Liver (tissue), 9 donors: ENCODE results near the gene NDST1. TPM values are rescaled to one million over a fixed set of nuclear protein-coding genes. Genes with fewer than 3 reads are reported as not detected.

Experiments used
- DNase-seq: peaks from one replicate; pipeline ENCODE4 v3.0.0-alpha.2; 2017; ENCODE audit warnings: low spot score
- H3K27ac ChIP-seq, 2 donors: one replicate each; pipeline ENCODE4 v1.7.0; 2013; ENCODE audit warnings: inconsistent platforms in 2 of 2, low read length in 2 of 2, control low read depth in 1 of 2, low read depth in 1 of 2, mild to moderate bottlenecking in 1 of 2
- H3K27me3 ChIP-seq, 4 donors: one replicate each; pipeline versions ENCODE4 v1.6.1 to v1.7.0; 2013; ENCODE audit warnings: low read length in 3 of 4, inconsistent platforms in 1 of 4, mild to moderate bottlenecking in 1 of 4, moderate library complexity in 1 of 4; ENCODE audit not compliant: control insufficient read depth in 4 of 4, insufficient read depth in 4 of 4
- H3K36me3 ChIP-seq, 4 donors: one replicate each; pipeline versions ENCODE4 v1.6.1 to v1.7.0; 2013; ENCODE audit warnings: low read length in 3 of 4, mild to moderate bottlenecking in 3 of 4, low read depth in 1 of 4, moderate library complexity in 1 of 4; ENCODE audit not compliant: control insufficient read depth in 4 of 4, insufficient read depth in 3 of 4
- H3K4me1 ChIP-seq, 4 donors: one replicate each; pipeline versions ENCODE4 v1.6.1 to v1.7.0; 2013; ENCODE audit warnings: low read length in 3 of 4, mild to moderate bottlenecking in 3 of 4, moderate library complexity in 1 of 4; ENCODE audit not compliant: control insufficient read depth in 4 of 4, insufficient read depth in 4 of 4
- H3K4me3 ChIP-seq, 3 donors: one replicate each; pipeline versions ENCODE4 v1.6.1 to v1.7.0; 2013; ENCODE audit warnings: low read length in 3 of 3, control low read depth in 1 of 3, low read depth in 1 of 3, mild to moderate bottlenecking in 1 of 3
- H3K9ac ChIP-seq, 2 donors: one replicate each; pipeline ENCODE4 v1.7.0; 2013; ENCODE audit warnings: low read length in 2 of 2, mild to moderate bottlenecking in 2 of 2, moderate library complexity in 2 of 2, control low read depth in 1 of 2, low read depth in 1 of 2
- H3K9me3 ChIP-seq, 4 donors: one replicate each; pipeline versions ENCODE4 v1.6.1 to v1.7.0; 2013; ENCODE audit warnings: low read length in 3 of 4; ENCODE audit not compliant: control insufficient read depth in 4 of 4
- CTCF ChIP-seq: fragments of 150-350 bp; IDR thresholded peaks from 2 replicates; pipeline ENCODE4 v1.5.1; 2017; ENCODE audit warnings: improper control_type of control experiment, low read depth, low read length; ENCODE audit not compliant: missing input control
- EGR1 ChIP-seq, 2 donors: IDR thresholded peaks; 2 replicates each; pipeline ENCODE4 v1.6.1; 2016 to 2018; ENCODE audit warnings: antibody characterized with exemption in 2 of 2, low read depth in 2 of 2
- FOXA1 ChIP-seq: IDR thresholded peaks from 2 replicates; pipeline ENCODE4 v1.6.1; 2016; ENCODE audit warnings: antibody characterized with exemption
- FOXA2 ChIP-seq: IDR thresholded peaks from 2 replicates; pipeline ENCODE4 v1.6.1; 2016; ENCODE audit warnings: antibody characterized with exemption
- GABPA ChIP-seq, 2 donors: IDR thresholded peaks in 1 of 2; conservative IDR thresholded peaks in 1 of 2; 2 replicates each; pipeline ENCODE4 v1.6.1; 2016; ENCODE audit warnings: antibody characterized with exemption in 2 of 2, mild to moderate bottlenecking in 1 of 2, moderate library complexity in 1 of 2
- HNF4A ChIP-seq, 2 donors: conservative IDR thresholded peaks; 2 replicates each; pipeline ENCODE4 v1.6.1; 2016; ENCODE audit warnings: antibody characterized with exemption in 2 of 2, mild to moderate bottlenecking in 2 of 2
- HNF4G ChIP-seq: IDR thresholded peaks from 2 replicates; pipeline ENCODE4 v1.6.1; 2016; ENCODE audit warnings: antibody characterized with exemption
- JUND ChIP-seq, 2 donors: IDR thresholded peaks; 2 replicates each; pipeline ENCODE4 v1.6.1; 2016; ENCODE audit warnings: antibody characterized with exemption in 2 of 2
- MAX ChIP-seq: IDR thresholded peaks from 2 replicates; pipeline ENCODE4 v1.6.1; 2016; ENCODE audit warnings: antibody characterized with exemption
- NR2F2 ChIP-seq: IDR thresholded peaks from 2 replicates; pipeline ENCODE4 v1.6.1; 2016; ENCODE audit warnings: antibody characterized with exemption
- RAD21 ChIP-seq, 2 donors: IDR thresholded peaks; 2 replicates each; pipeline ENCODE4 v1.6.1; 2016; ENCODE audit warnings: antibody characterized with exemption in 2 of 2, mild to moderate bottlenecking in 2 of 2
- RXRA ChIP-seq, 2 donors: IDR thresholded peaks; 2 replicates each; pipeline ENCODE4 v1.6.1; 2017 to 2018; ENCODE audit warnings: antibody characterized with exemption in 2 of 2, mild to moderate bottlenecking in 1 of 2
- SP1 ChIP-seq: IDR thresholded peaks from 2 replicates; pipeline ENCODE4 v1.6.1; 2018; ENCODE audit warnings: antibody characterized with exemption, mild to moderate bottlenecking
- YY1 ChIP-seq: IDR thresholded peaks from 2 replicates; pipeline ENCODE4 v1.6.1; 2016; ENCODE audit warnings: antibody characterized with exemption, mild to moderate bottlenecking
- WGBS: extraction: QIAGEN DNeasy Blood & Tissue Kit; methylation state at CpG from one replicate; pipeline ENCODE4 v1.1.7; 2013; 5-methylcytosine and 5-hydroxymethylcytosine counted together
- polyA plus RNA-seq, 2 donors: library from polyadenylated mRNA; stranded (reverse) in 1 of 2; unstranded in 1 of 2; fragments of 200-250 nt in 1 of 2; fragments of >200 nt in 1 of 2; fragmentation: Nextera tagmentation in 1 of 2; extraction: Ambion mirVana in 1 of 2; gene quantifications; one replicate each; pipeline versions ENCODE4 v1.2.1 to v1.2.3, GENCODE V29; 2013 to 2015
- total RNA-seq, 2 donors: library from RNA; depleted of rRNA; stranded (reverse); fragments of >200 nt; gene quantifications; one replicate each; pipeline ENCODE4 v1.2.3, GENCODE V29; 2014
- TF ChIP-seq, protein P1 (sequence below): IDR thresholded peaks from 2 replicates; pipeline ENCODE4 v1.6.1; 2016; ENCODE audit warnings: antibody characterized with exemption, mild to moderate bottlenecking
- TF ChIP-seq, protein P2 (sequence below): IDR thresholded peaks from 2 replicates; pipeline ENCODE4 v1.6.1; 2016; ENCODE audit warnings: antibody characterized with exemption
- donor health status: healthy.
- donor health status: healthy.
- donor health status: healthy.
- donor health status: healthy.
- donor health status: healthy.

NDST1 gene
- total and polyA plus RNA-seq, 4 donors = 10.3 to 103 (median 39.0) TPM

- TF ChIP-seq CTCF = no peak
- no peak for TF ChIP-seq GABPA (IDR thresholded peaks at IDR 0.05 in 1 of 2, conservative IDR thresholded peaks at IDR 0.05 in 1 of 2)
- TF ChIP-seq FOXA2 = no peak
Measured at GRCh38 chr5:150605546-150605945, 97.6 kb downstream of the NDST1 start (continued).

- TF ChIP-seq YY1 (no peak), EGR1 (IDR thresholded peaks at IDR 0.05; ENCODE audit: low read depth in 2 of 2) (no peak), NR2F2 (no peak), HNF4A (conservative IDR thresholded peaks at IDR 0.05) (no peak), FOXA1 (no peak), HNF4G (no peak), GABPA (IDR thresholded peaks at IDR 0.05 in 1 of 2, conservative IDR thresholded peaks at IDR 0.05 in 1 of 2) (no peak), FOXA2 (no peak), JUND (IDR thresholded peaks at IDR 0.05) (no peak), RAD21 (IDR thresholded peaks at IDR 0.05) (no peak)
- TF ChIP-seq, protein P1, sequence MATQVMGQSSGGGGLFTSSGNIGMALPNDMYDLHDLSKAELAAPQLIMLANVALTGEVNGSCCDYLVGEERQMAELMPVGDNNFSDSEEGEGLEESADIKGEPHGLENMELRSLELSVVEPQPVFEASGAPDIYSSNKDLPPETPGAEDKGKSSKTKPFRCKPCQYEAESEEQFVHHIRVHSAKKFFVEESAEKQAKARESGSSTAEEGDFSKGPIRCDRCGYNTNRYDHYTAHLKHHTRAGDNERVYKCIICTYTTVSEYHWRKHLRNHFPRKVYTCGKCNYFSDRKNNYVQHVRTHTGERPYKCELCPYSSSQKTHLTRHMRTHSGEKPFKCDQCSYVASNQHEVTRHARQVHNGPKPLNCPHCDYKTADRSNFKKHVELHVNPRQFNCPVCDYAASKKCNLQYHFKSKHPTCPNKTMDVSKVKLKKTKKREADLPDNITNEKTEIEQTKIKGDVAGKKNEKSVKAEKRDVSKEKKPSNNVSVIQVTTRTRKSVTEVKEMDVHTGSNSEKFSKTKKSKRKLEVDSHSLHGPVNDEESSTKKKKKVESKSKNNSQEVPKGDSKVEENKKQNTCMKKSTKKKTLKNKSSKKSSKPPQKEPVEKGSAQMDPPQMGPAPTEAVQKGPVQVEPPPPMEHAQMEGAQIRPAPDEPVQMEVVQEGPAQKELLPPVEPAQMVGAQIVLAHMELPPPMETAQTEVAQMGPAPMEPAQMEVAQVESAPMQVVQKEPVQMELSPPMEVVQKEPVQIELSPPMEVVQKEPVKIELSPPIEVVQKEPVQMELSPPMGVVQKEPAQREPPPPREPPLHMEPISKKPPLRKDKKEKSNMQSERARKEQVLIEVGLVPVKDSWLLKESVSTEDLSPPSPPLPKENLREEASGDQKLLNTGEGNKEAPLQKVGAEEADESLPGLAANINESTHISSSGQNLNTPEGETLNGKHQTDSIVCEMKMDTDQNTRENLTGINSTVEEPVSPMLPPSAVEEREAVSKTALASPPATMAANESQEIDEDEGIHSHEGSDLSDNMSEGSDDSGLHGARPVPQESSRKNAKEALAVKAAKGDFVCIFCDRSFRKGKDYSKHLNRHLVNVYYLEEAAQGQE = no peak
- TF ChIP-seq, protein P2, sequence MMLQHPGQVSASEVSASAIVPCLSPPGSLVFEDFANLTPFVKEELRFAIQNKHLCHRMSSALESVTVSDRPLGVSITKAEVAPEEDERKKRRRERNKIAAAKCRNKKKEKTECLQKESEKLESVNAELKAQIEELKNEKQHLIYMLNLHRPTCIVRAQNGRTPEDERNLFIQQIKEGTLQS = no peak
- Histone ChIP-seq H3K9me3 (no peaks in the 10 kb centered on the region), H3K27me3 (no peaks in the 10 kb centered on the region), H3K4me3 (no peak overlapping the region), H3K4me1 (peaks cover 5 to 20% (median 15%) of the 10 kb centered on the region in 4 donors), H3K36me3 (no peaks in the 10 kb centered on the region), H3K27ac (no peak overlapping the region), H3K9ac (no peak overlapping the region)
- no peak for DNase-seq
- WGBS = 91% methylated on average over 9 of the region's 9 CpGs
Measured at GRCh38 chr5:150606476-150606875, 98.5 kb downstream of the NDST1 start.

- Histone ChIP-seq H3K36me3 (no peaks in the 10 kb centered on the region), H3K4me3 (no peak overlapping the region), H3K9me3 (no peaks in the 10 kb centered on the region), H3K27ac (no peak overlapping the region), H3K9ac (no peak overlapping the region), H3K4me1 (peaks cover 7 to 26% (median 21%) of the 10 kb centered on the region in 4 donors), H3K27me3 (no peaks in the 10 kb centered on the region)
- no peak for DNase-seq
- TF ChIP-seq MAX = no peak
- TF ChIP-seq EGR1 (IDR thresholded peaks at IDR 0.05; ENCODE audit: low read depth in 2 of 2) = no peak
- TF ChIP-seq GABPA (IDR thresholded peaks at IDR 0.05 in 1 of 2, conservative IDR thresholded peaks at IDR 0.05 in 1 of 2) = no peak
- TF ChIP-seq FOXA1 = no peak
- TF ChIP-seq RXRA (IDR thresholded peaks at IDR 0.05) = no peak
- no peak for TF ChIP-seq SP1
- TF ChIP-seq, protein P1 = no peak
- TF ChIP-seq CTCF = no peak
- TF ChIP-seq, protein P2 = no peak
- TF ChIP-seq HNF4A (conservative IDR thresholded peaks at IDR 0.05) = no peak
- 92% methylated on average over 6 of the region's 6 CpGs for WGBS
Measured at GRCh38 chr5:150607105-150607504, 99.2 kb downstream of the NDST1 start.
